SU-DHL-6 (cell line): ENCODE results near the gene OR1N2.

Experiments
- H2AFZ ChIP-seq: fragments of 200-600 bp; sonication (generic); 2 replicates; pipeline ENCODE4 v1.6.1; 2014; ENCODE audit warnings: low read depth, mild to moderate bottlenecking, moderate library complexity, mixed read lengths, antibody characterized with exemption, low read length; ENCODE audit not compliant: severe bottlenecking
- H3F3A ChIP-seq: fragments of 200-600 bp; shearing (Covaris generic); 2 replicates; pipeline ENCODE4 v1.6.0; 2016; ENCODE audit warnings: antibody characterized with exemption, mild to moderate bottlenecking; ENCODE audit not compliant: insufficient read depth
- H3K27ac ChIP-seq: fragments of 200-600 bp; sonication (generic); 2 replicates; pipeline ENCODE4 v1.5.1; 2016; ENCODE audit warnings: low read depth, mild to moderate bottlenecking, low read length, moderate library complexity, mixed read lengths
- H3K27me3 ChIP-seq: fragments of 200-600 bp; sonication (generic), shearing (Covaris generic); 2 replicates; pipeline ENCODE4 v1.6.0; 2014; ENCODE audit warnings: mild to moderate bottlenecking, low read length
- H3K36me3 ChIP-seq: fragments of 200-600 bp; sonication (generic); 2 replicates; pipeline ENCODE4 v1.6.1; 2014; ENCODE audit warnings: mild to moderate bottlenecking, low read length, mixed read lengths
- H3K4me2 ChIP-seq: fragments of 300-600, 200-600 bp; shearing (Covaris generic), sonication (generic); 2 replicates; pipeline ENCODE4 v1.6.0; 2014; ENCODE audit warnings: low read length, low read depth, mild to moderate bottlenecking; ENCODE audit not compliant: poor library complexity, severe bottlenecking
- H3K4me3 ChIP-seq: fragments of 200-600 bp; sonication (generic); 2 replicates; pipeline ENCODE4 v1.5.1; 2014; ENCODE audit warnings: antibody characterized with exemption, low read length, mild to moderate bottlenecking, mixed read lengths; ENCODE audit not compliant: insufficient read depth, poor library complexity, severe bottlenecking
- H3K79me2 ChIP-seq: fragments of 200-600 bp; sonication (generic); 2 replicates; pipeline ENCODE4 v1.6.1; 2014; ENCODE audit warnings: mild to moderate bottlenecking, low read length, moderate library complexity; ENCODE audit not compliant: insufficient read depth
- H3K9ac ChIP-seq: fragments of 200-600 bp; sonication (generic); 2 replicates; pipeline ENCODE4 v1.7.0; 2014; ENCODE audit warnings: mild to moderate bottlenecking, low read length
- H3K9me2 ChIP-seq: fragments of 200-600 bp; sonication (generic); replicated peaks from 2 replicates; pipeline ENCODE4 v1.6.1; 2014; ENCODE audit warnings: low read length; ENCODE audit not compliant: insufficient read depth
- H3K9me3 ChIP-seq: fragments of 200-600 bp; sonication (generic); 2 replicates; pipeline ENCODE4 v1.6.1; 2014; ENCODE audit warnings: low read length, mixed read lengths; ENCODE audit not compliant: insufficient read depth
- H4K20me1 ChIP-seq: fragments of 200-600 bp; sonication (generic); 2 replicates; pipeline ENCODE4 v1.6.1; 2014; ENCODE audit warnings: low read depth, mild to moderate bottlenecking, antibody characterized with exemption, low read length, moderate library complexity, mixed read lengths
- CTCF ChIP-seq: fragments of 200-600 bp; sonication (generic); IDR thresholded peaks from one replicate; pipeline ENCODE4 v1.5.1; 2017; ENCODE audit warnings: antibody characterized with exemption, mild to moderate bottlenecking, low read length, moderate library complexity; ENCODE audit not compliant: insufficient read depth, poor library complexity, severe bottlenecking
- EZH2phosphoT487 ChIP-seq: fragments of 200-600 bp; sonication (generic), shearing (Covaris generic); conservative IDR thresholded peaks from 2 replicates; pipeline ENCODE4 v1.6.1; 2018; ENCODE audit warnings: mild to moderate bottlenecking, antibody characterized with exemption, low read length, moderate library complexity, mixed read lengths

OR1N2 gene

GRCh38 chr9:122538757-122539156 lies 14.2 kb upstream of the OR1N2 start:
- Histone ChIP-seq H3K9ac (no peak overlapping the region), H3K36me3 (no peaks in the 10 kb centered on the region), H3K27me3 (no peaks in the 10 kb centered on the region), H2AFZ (no peak overlapping the region), H3K9me2 (no peaks in the 10 kb centered on the region), H4K20me1 (no peaks in the 10 kb centered on the region), H3K79me2 (no peaks in the 10 kb centered on the region), H3K4me2 (no peak overlapping the region), H3F3A (no peaks in the 10 kb centered on the region), H3K9me3 (no peaks in the 10 kb centered on the region), H3K4me3 (no peak overlapping the region), H3K27ac (no peak overlapping the region)
- TF ChIP-seq CTCF (no peak), EZH2phosphoT487 (no peak)

- Histone ChIP-seq H3K79me2 (no peaks in the 10 kb centered on the region), H3F3A (no peaks in the 10 kb centered on the region), H3K36me3 (no peaks in the 10 kb centered on the region), H3K27me3 (no peaks in the 10 kb centered on the region), H3K4me3 (no peak overlapping the region), H4K20me1 (no peaks in the 10 kb centered on the region), H3K9me2 (no peaks in the 10 kb centered on the region), H3K4me2 (no peak overlapping the region), H3K9ac (no peak overlapping the region), H3K27ac (no peak overlapping the region), H3K9me3 (no peaks in the 10 kb centered on the region), H2AFZ (no peak overlapping the region)
- no peak for TF ChIP-seq CTCF
- no peak for TF ChIP-seq EZH2phosphoT487
These were observed 6.7 kb upstream of the OR1N2 start for GRCh38 chr9:122546196-122546595.

- Histone ChIP-seq H4K20me1 (no peaks in the 10 kb centered on the region), H3K4me2 (no peak overlapping the region), H3K9me3 (no peaks in the 10 kb centered on the region), H3K36me3 (no peaks in the 10 kb centered on the region), H3K27ac (no peak overlapping the region), H3K79me2 (no peaks in the 10 kb centered on the region), H3K9me2 (no peaks in the 10 kb centered on the region), H3K4me3 (no peak overlapping the region), H3F3A (no peaks in the 10 kb centered on the region), H3K27me3 (no peaks in the 10 kb centered on the region), H2AFZ (no peak overlapping the region), H3K9ac (no peak overlapping the region)
- TF ChIP-seq CTCF = no peak
- no peak for TF ChIP-seq EZH2phosphoT487
These were observed 1.5 kb upstream of the OR1N2 start for GRCh38 chr9:122551371-122551770.

GRCh38 chr9:122561446-122561845 lies 8.5 kb downstream of the OR1N2 start:
- no peaks in the 10 kb centered on the region for H3K79me2 ChIP-seq
- H3K36me3 ChIP-seq = no peaks in the 10 kb centered on the region
- no peaks in the 10 kb centered on the region for H3K27me3 ChIP-seq
- H4K20me1 ChIP-seq = no peaks in the 10 kb centered on the region
- H3K9ac ChIP-seq = no peak overlapping the region
- H3K4me3 ChIP-seq = no peak overlapping the region
- no peaks in the 10 kb centered on the region for H3K9me3 ChIP-seq
- H3K4me2 ChIP-seq = no peak overlapping the region
- no peak overlapping the region for H3K27ac ChIP-seq
- TF ChIP-seq EZH2phosphoT487 = no peak
- no peak for TF ChIP-seq CTCF
- no peaks in the 10 kb centered on the region for H3F3A ChIP-seq
- no peaks in the 10 kb centered on the region for H3K9me2 ChIP-seq
- H2AFZ ChIP-seq = no peak overlapping the region
